Liver (tissue), 9 donors: ENCODE measurements around the gene SHF. TPM values are rescaled to one million over a fixed set of nuclear protein-coding genes. Genes with fewer than 3 reads are reported as not detected.
A peak's percentile ranks its signal among the peaks of the same experiment; 100 is the strongest.

Experiments used
- DNase-seq: peaks from one replicate; pipeline ENCODE4 v3.0.0-alpha.2; 2017; ENCODE audit warnings: low spot score
- H3K27ac ChIP-seq, 2 donors: one replicate each; pipeline ENCODE4 v1.7.0; 2013; ENCODE audit warnings: inconsistent platforms in 2 of 2, low read length in 2 of 2, control low read depth in 1 of 2, low read depth in 1 of 2, mild to moderate bottlenecking in 1 of 2
- H3K27me3 ChIP-seq, 4 donors: one replicate each; pipeline versions ENCODE4 v1.6.1 to v1.7.0; 2013; ENCODE audit warnings: low read length in 3 of 4, inconsistent platforms in 1 of 4, mild to moderate bottlenecking in 1 of 4, moderate library complexity in 1 of 4; ENCODE audit not compliant: control insufficient read depth in 4 of 4, insufficient read depth in 4 of 4
- H3K36me3 ChIP-seq, 4 donors: one replicate each; pipeline versions ENCODE4 v1.6.1 to v1.7.0; 2013; ENCODE audit warnings: low read length in 3 of 4, mild to moderate bottlenecking in 3 of 4, low read depth in 1 of 4, moderate library complexity in 1 of 4; ENCODE audit not compliant: control insufficient read depth in 4 of 4, insufficient read depth in 3 of 4
- H3K4me1 ChIP-seq, 4 donors: one replicate each; pipeline versions ENCODE4 v1.6.1 to v1.7.0; 2013; ENCODE audit warnings: low read length in 3 of 4, mild to moderate bottlenecking in 3 of 4, moderate library complexity in 1 of 4; ENCODE audit not compliant: control insufficient read depth in 4 of 4, insufficient read depth in 4 of 4
- H3K4me3 ChIP-seq, 3 donors: one replicate each; pipeline versions ENCODE4 v1.6.1 to v1.7.0; 2013; ENCODE audit warnings: low read length in 3 of 3, control low read depth in 1 of 3, low read depth in 1 of 3, mild to moderate bottlenecking in 1 of 3
- H3K9ac ChIP-seq, 2 donors: one replicate each; pipeline ENCODE4 v1.7.0; 2013; ENCODE audit warnings: low read length in 2 of 2, mild to moderate bottlenecking in 2 of 2, moderate library complexity in 2 of 2, control low read depth in 1 of 2, low read depth in 1 of 2
- H3K9me3 ChIP-seq, 4 donors: one replicate each; pipeline versions ENCODE4 v1.6.1 to v1.7.0; 2013; ENCODE audit warnings: low read length in 3 of 4; ENCODE audit not compliant: control insufficient read depth in 4 of 4
- EGR1 ChIP-seq, 2 donors: IDR thresholded peaks; 2 replicates each; pipeline ENCODE4 v1.6.1; 2016 to 2018; ENCODE audit warnings: antibody characterized with exemption in 2 of 2, low read depth in 2 of 2
- FOXA1 ChIP-seq: IDR thresholded peaks from 2 replicates; pipeline ENCODE4 v1.6.1; 2016; ENCODE audit warnings: antibody characterized with exemption
- FOXA2 ChIP-seq: IDR thresholded peaks from 2 replicates; pipeline ENCODE4 v1.6.1; 2016; ENCODE audit warnings: antibody characterized with exemption
- GABPA ChIP-seq, 2 donors: IDR thresholded peaks in 1 of 2; conservative IDR thresholded peaks in 1 of 2; 2 replicates each; pipeline ENCODE4 v1.6.1; 2016; ENCODE audit warnings: antibody characterized with exemption in 2 of 2, mild to moderate bottlenecking in 1 of 2, moderate library complexity in 1 of 2
- HNF4A ChIP-seq, 2 donors: conservative IDR thresholded peaks; 2 replicates each; pipeline ENCODE4 v1.6.1; 2016; ENCODE audit warnings: antibody characterized with exemption in 2 of 2, mild to moderate bottlenecking in 2 of 2
- HNF4G ChIP-seq: IDR thresholded peaks from 2 replicates; pipeline ENCODE4 v1.6.1; 2016; ENCODE audit warnings: antibody characterized with exemption
- JUND ChIP-seq, 2 donors: IDR thresholded peaks; 2 replicates each; pipeline ENCODE4 v1.6.1; 2016; ENCODE audit warnings: antibody characterized with exemption in 2 of 2
- NR2F2 ChIP-seq: IDR thresholded peaks from 2 replicates; pipeline ENCODE4 v1.6.1; 2016; ENCODE audit warnings: antibody characterized with exemption
- RAD21 ChIP-seq, 2 donors: IDR thresholded peaks; 2 replicates each; pipeline ENCODE4 v1.6.1; 2016; ENCODE audit warnings: antibody characterized with exemption in 2 of 2, mild to moderate bottlenecking in 2 of 2
- RXRA ChIP-seq, 2 donors: IDR thresholded peaks; 2 replicates each; pipeline ENCODE4 v1.6.1; 2017 to 2018; ENCODE audit warnings: antibody characterized with exemption in 2 of 2, mild to moderate bottlenecking in 1 of 2
- SP1 ChIP-seq: IDR thresholded peaks from 2 replicates; pipeline ENCODE4 v1.6.1; 2018; ENCODE audit warnings: antibody characterized with exemption, mild to moderate bottlenecking
- TAF1 ChIP-seq: conservative IDR thresholded peaks from 2 replicates; pipeline ENCODE4 v1.6.1; 2016; ENCODE audit warnings: antibody characterized with exemption, mild to moderate bottlenecking
- YY1 ChIP-seq: IDR thresholded peaks from 2 replicates; pipeline ENCODE4 v1.6.1; 2016; ENCODE audit warnings: antibody characterized with exemption, mild to moderate bottlenecking
- WGBS: extraction: QIAGEN DNeasy Blood & Tissue Kit; methylation state at CpG from one replicate; pipeline ENCODE4 v1.1.7; 2013; 5-methylcytosine and 5-hydroxymethylcytosine counted together
- polyA plus RNA-seq, 2 donors: library from polyadenylated mRNA; stranded (reverse) in 1 of 2; unstranded in 1 of 2; fragments of 200-250 nt in 1 of 2; fragments of >200 nt in 1 of 2; fragmentation: Nextera tagmentation in 1 of 2; extraction: Ambion mirVana in 1 of 2; gene quantifications; one replicate each; pipeline versions ENCODE4 v1.2.1 to v1.2.3, GENCODE V29; 2013 to 2015
- total RNA-seq, 2 donors: library from RNA; depleted of rRNA; stranded (reverse); fragments of >200 nt; gene quantifications; one replicate each; pipeline ENCODE4 v1.2.3, GENCODE V29; 2014
- TF ChIP-seq, protein P1 (sequence below): IDR thresholded peaks from 2 replicates; pipeline ENCODE4 v1.6.1; 2016; ENCODE audit warnings: antibody characterized with exemption
- TF ChIP-seq, protein P2 (sequence below): IDR thresholded peaks from 2 replicates; pipeline ENCODE4 v1.6.1; 2016; ENCODE audit warnings: antibody characterized with exemption
- TF ChIP-seq, protein P3 (sequence below): IDR thresholded peaks from 2 replicates; pipeline ENCODE4 v1.6.1; 2016; ENCODE audit warnings: antibody characterized with exemption
- TF ChIP-seq, protein P4 (sequence below): IDR thresholded peaks from 2 replicates; pipeline ENCODE4 v1.6.1; 2016; ENCODE audit warnings: antibody characterized with exemption, mild to moderate bottlenecking
- TF ChIP-seq, protein P5 (sequence below): fragments of 150-350 bp; IDR thresholded peaks from 2 replicates; pipeline ENCODE4 v1.5.1; 2017; ENCODE audit warnings: improper control_type of control experiment, low read depth, low read length; ENCODE audit not compliant: missing input control
- donor health status: healthy.
- donor health status: healthy.
- donor health status: healthy.
- donor health status: healthy.
- donor health status: healthy.

SHF gene
- total and polyA plus RNA-seq, 4 donors: 4.7 to 15.7 (median 10.1) TPM

DNA sequence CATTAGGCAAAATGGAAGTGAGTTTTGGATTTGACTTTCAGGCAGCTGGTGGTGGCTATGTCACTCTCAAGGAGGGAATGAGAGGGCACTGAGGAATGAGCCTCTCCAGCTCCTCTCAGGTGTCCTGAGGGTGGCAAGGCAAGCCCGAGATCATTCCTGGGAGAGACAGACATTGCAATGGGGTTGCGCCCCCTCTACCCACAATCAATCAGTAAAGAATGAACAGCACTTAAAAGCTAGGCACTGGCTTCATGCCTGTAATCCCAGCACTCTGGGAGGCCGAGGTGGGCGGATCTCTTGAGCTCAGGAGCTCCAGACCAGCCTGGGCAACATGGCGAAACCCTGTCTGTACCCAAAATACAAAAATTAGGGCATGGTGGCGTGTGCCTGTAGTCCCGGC lies 14.1 kb upstream of the SHF start:
- Histone ChIP-seq H3K36me3 (no peaks in the 10 kb centered on the region), H3K9ac (no peak overlapping the region), H3K27me3 (no peaks in the 10 kb centered on the region), H3K4me1 (peaks cover 3 to 34% (median 17%) of the 10 kb centered on the region in 4 donors), H3K4me3 (no peak overlapping the region), H3K9me3 (no peaks in the 10 kb centered on the region), H3K27ac (no peak overlapping the region)
- TF ChIP-seq GABPA (IDR thresholded peaks at IDR 0.05 in 1 of 2, conservative IDR thresholded peaks at IDR 0.05 in 1 of 2): no peak
- TF ChIP-seq SP1: no peak
- no peak for TF ChIP-seq NR2F2
- TF ChIP-seq YY1: no peak
- TF ChIP-seq TAF1: no peak
- TF ChIP-seq, protein P1, sequence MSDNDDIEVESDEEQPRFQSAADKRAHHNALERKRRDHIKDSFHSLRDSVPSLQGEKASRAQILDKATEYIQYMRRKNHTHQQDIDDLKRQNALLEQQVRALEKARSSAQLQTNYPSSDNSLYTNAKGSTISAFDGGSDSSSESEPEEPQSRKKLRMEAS: no peak
- WGBS: 95% methylated on average over 7 of the region's 7 CpGs
- DNase-seq: no peak

DNA sequence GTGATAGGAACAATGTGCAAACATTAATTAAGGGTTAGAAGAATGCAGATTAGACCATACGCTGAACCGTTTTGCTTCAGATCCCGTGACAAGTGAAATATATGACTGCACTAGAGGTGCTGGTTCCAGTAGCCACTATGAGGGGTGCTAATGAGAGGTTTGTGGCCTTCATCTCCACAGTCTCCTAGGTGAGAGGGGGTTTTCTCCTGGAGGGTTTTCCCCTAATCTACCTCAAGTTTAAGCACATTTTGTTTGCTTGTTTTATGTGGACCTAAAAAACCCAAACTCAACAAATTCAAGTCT lies 13.7 kb upstream of the SHF start:
- no peak for DNase-seq
- no peak overlapping the region for H3K9ac ChIP-seq
- WGBS: 91% methylated on average over 3 of the region's 3 CpGs
- no peaks in the 10 kb centered on the region for H3K27me3 ChIP-seq
- H3K4me1 ChIP-seq: peaks cover 3 to 34% (median 17%) of the 10 kb centered on the region in 4 donors
- peak overlapping the region; percentile 97 to 98 for H3K27ac ChIP-seq
- TF ChIP-seq JUND (IDR thresholded peaks at IDR 0.05) (no peak), EGR1 (IDR thresholded peaks at IDR 0.05; ENCODE audit: low read depth in 2 of 2) (no peak), FOXA2 (no peak), NR2F2 (no peak), RAD21 (IDR thresholded peaks at IDR 0.05) (no peak), YY1 (no peak), FOXA1 (no peak), SP1 (no peak), HNF4G (no peak), GABPA (IDR thresholded peaks at IDR 0.05 in 1 of 2, conservative IDR thresholded peaks at IDR 0.05 in 1 of 2) (no peak), TAF1 (no peak), RXRA (IDR thresholded peaks at IDR 0.05) (no peak), HNF4A (conservative IDR thresholded peaks at IDR 0.05) (no peak)
- TF ChIP-seq, protein P2, sequence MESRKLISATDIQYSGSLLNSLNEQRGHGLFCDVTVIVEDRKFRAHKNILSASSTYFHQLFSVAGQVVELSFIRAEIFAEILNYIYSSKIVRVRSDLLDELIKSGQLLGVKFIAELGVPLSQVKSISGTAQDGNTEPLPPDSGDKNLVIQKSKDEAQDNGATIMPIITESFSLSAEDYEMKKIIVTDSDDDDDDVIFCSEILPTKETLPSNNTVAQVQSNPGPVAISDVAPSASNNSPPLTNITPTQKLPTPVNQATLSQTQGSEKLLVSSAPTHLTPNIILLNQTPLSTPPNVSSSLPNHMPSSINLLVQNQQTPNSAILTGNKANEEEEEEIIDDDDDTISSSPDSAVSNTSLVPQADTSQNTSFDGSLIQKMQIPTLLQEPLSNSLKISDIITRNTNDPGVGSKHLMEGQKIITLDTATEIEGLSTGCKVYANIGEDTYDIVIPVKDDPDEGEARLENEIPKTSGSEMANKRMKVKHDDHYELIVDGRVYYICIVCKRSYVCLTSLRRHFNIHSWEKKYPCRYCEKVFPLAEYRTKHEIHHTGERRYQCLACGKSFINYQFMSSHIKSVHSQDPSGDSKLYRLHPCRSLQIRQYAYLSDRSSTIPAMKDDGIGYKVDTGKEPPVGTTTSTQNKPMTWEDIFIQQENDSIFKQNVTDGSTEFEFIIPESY: no peak
- TF ChIP-seq, protein P1: no peak
- TF ChIP-seq, protein P3, sequence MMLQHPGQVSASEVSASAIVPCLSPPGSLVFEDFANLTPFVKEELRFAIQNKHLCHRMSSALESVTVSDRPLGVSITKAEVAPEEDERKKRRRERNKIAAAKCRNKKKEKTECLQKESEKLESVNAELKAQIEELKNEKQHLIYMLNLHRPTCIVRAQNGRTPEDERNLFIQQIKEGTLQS: no peak
- TF ChIP-seq, protein P4, sequence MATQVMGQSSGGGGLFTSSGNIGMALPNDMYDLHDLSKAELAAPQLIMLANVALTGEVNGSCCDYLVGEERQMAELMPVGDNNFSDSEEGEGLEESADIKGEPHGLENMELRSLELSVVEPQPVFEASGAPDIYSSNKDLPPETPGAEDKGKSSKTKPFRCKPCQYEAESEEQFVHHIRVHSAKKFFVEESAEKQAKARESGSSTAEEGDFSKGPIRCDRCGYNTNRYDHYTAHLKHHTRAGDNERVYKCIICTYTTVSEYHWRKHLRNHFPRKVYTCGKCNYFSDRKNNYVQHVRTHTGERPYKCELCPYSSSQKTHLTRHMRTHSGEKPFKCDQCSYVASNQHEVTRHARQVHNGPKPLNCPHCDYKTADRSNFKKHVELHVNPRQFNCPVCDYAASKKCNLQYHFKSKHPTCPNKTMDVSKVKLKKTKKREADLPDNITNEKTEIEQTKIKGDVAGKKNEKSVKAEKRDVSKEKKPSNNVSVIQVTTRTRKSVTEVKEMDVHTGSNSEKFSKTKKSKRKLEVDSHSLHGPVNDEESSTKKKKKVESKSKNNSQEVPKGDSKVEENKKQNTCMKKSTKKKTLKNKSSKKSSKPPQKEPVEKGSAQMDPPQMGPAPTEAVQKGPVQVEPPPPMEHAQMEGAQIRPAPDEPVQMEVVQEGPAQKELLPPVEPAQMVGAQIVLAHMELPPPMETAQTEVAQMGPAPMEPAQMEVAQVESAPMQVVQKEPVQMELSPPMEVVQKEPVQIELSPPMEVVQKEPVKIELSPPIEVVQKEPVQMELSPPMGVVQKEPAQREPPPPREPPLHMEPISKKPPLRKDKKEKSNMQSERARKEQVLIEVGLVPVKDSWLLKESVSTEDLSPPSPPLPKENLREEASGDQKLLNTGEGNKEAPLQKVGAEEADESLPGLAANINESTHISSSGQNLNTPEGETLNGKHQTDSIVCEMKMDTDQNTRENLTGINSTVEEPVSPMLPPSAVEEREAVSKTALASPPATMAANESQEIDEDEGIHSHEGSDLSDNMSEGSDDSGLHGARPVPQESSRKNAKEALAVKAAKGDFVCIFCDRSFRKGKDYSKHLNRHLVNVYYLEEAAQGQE: no peak
- TF ChIP-seq, protein P5, sequence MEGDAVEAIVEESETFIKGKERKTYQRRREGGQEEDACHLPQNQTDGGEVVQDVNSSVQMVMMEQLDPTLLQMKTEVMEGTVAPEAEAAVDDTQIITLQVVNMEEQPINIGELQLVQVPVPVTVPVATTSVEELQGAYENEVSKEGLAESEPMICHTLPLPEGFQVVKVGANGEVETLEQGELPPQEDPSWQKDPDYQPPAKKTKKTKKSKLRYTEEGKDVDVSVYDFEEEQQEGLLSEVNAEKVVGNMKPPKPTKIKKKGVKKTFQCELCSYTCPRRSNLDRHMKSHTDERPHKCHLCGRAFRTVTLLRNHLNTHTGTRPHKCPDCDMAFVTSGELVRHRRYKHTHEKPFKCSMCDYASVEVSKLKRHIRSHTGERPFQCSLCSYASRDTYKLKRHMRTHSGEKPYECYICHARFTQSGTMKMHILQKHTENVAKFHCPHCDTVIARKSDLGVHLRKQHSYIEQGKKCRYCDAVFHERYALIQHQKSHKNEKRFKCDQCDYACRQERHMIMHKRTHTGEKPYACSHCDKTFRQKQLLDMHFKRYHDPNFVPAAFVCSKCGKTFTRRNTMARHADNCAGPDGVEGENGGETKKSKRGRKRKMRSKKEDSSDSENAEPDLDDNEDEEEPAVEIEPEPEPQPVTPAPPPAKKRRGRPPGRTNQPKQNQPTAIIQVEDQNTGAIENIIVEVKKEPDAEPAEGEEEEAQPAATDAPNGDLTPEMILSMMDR: no peak
- H3K36me3 ChIP-seq: no peaks in the 10 kb centered on the region
- H3K9me3 ChIP-seq: no peaks in the 10 kb centered on the region
- H3K4me3 ChIP-seq: no peak overlapping the region
